ENCODE results near the gene ADAM15.
A peak's percentile ranks its signal among the peaks of the same experiment; 100 is the strongest.

Gene ADAM15, protein sequence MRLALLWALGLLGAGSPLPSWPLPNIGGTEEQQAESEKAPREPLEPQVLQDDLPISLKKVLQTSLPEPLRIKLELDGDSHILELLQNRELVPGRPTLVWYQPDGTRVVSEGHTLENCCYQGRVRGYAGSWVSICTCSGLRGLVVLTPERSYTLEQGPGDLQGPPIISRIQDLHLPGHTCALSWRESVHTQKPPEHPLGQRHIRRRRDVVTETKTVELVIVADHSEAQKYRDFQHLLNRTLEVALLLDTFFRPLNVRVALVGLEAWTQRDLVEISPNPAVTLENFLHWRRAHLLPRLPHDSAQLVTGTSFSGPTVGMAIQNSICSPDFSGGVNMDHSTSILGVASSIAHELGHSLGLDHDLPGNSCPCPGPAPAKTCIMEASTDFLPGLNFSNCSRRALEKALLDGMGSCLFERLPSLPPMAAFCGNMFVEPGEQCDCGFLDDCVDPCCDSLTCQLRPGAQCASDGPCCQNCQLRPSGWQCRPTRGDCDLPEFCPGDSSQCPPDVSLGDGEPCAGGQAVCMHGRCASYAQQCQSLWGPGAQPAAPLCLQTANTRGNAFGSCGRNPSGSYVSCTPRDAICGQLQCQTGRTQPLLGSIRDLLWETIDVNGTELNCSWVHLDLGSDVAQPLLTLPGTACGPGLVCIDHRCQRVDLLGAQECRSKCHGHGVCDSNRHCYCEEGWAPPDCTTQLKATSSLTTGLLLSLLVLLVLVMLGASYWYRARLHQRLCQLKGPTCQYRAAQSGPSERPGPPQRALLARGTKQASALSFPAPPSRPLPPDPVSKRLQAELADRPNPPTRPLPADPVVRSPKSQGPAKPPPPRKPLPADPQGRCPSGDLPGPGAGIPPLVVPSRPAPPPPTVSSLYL

GRCh38 chr1:155050560-155051341, at the start of gene ADAM15:
ADAM15 (plus strand) TSS chr1:155051316; CDS start chr1:155051387, 71 bp downstream.
- peak within 1 kb of the TSS; percentile 71 for H3K4me3 ChIP-seq (ENCODE audit: low read depth, low read length)
- DNase-seq (ENCODE audit: low read depth) = peak; percentile 89
- TF ChIP-seq MYC (IDR thresholded peaks at IDR 0.05; ENCODE audit: low read depth, low read length) = no peak
- TF ChIP-seq MAX (IDR thresholded peaks at IDR 0.05; ENCODE audit: low read depth, low read length) = no peak; the same call in 1 of the 2 replicates
- TF ChIP-seq POLR2A (IDR thresholded peaks at IDR 0.05; ENCODE audit: extremely low read depth, insufficient read length) = peak; percentile 78
- TF ChIP-seq, protein P1, sequence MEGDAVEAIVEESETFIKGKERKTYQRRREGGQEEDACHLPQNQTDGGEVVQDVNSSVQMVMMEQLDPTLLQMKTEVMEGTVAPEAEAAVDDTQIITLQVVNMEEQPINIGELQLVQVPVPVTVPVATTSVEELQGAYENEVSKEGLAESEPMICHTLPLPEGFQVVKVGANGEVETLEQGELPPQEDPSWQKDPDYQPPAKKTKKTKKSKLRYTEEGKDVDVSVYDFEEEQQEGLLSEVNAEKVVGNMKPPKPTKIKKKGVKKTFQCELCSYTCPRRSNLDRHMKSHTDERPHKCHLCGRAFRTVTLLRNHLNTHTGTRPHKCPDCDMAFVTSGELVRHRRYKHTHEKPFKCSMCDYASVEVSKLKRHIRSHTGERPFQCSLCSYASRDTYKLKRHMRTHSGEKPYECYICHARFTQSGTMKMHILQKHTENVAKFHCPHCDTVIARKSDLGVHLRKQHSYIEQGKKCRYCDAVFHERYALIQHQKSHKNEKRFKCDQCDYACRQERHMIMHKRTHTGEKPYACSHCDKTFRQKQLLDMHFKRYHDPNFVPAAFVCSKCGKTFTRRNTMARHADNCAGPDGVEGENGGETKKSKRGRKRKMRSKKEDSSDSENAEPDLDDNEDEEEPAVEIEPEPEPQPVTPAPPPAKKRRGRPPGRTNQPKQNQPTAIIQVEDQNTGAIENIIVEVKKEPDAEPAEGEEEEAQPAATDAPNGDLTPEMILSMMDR (IDR thresholded peaks at IDR 0.05; ENCODE audit: low read depth, low read length) = peak; percentile 79

GRCh38 chr1:155001425-155001674, 49.8 kb upstream of the ADAM15 start:
- DNase-seq (ENCODE audit: low read depth) = no peak
- H3K4me3 ChIP-seq (ENCODE audit: low read depth, low read length) = peak overlapping the region; percentile 80
- no peak for TF ChIP-seq MYC (IDR thresholded peaks at IDR 0.05; ENCODE audit: low read depth, low read length)
- TF ChIP-seq, protein P1 (IDR thresholded peaks at IDR 0.05; ENCODE audit: low read depth, low read length) = no peak
- TF ChIP-seq POLR2A (IDR thresholded peaks at IDR 0.05; ENCODE audit: extremely low read depth, insufficient read length) = no peak
- TF ChIP-seq MAX (IDR thresholded peaks at IDR 0.05; ENCODE audit: low read depth, low read length) = no peak

DNA sequence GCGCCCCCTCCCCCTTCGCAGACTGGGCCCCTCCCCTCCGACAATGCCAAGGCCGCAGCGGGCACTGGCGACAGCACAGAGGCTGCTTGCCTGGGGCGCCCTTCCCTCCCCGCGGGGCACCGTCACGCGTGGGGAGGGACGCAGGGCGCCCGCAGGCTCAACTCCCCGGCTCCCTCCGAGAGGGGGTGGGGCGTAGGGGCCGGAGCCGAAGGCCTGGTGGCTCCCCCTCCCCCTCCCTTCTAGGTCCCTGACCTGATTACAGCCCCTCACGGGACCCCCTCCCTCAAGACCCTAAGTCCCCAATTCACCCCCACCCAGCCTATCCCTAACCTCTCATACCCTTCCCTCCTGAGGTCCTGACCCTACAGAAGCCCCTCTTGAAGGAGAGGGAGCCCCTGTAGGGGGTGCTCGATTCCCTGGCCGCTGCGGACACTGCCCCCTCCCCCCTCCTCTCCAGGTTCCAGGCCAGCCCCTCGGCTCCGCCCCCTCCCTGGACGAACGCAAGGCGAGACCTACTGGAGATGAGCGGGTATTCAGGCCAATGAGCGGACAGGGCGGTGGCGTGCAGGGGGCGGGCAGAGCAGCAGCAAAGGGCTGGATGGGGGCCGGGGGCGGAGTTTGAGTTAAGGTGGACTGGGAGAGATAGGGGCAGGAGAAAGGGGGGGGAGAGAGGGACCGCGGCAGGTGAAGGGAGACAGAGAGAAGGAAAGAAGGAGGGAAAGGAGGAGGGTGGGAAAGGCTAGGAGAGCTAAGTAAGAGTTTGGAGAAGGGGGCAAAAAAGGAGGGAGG, 49.2 kb upstream of the ADAM15 start:
- TF ChIP-seq, protein P1 (IDR thresholded peaks at IDR 0.05; ENCODE audit: low read depth, low read length) = peak; percentile 59
- TF ChIP-seq MYC (IDR thresholded peaks at IDR 0.05; ENCODE audit: low read depth, low read length) (no peak; the same call in 1 of the 2 replicates), POLR2A (IDR thresholded peaks at IDR 0.05; ENCODE audit: extremely low read depth, insufficient read length) (no peak)
- DNase-seq (ENCODE audit: low read depth) = peak; percentile 99
- peak overlapping the region; percentile 80 for H3K4me3 ChIP-seq (ENCODE audit: low read depth, low read length)

- H3K4me3 ChIP-seq (ENCODE audit: low read depth, low read length) = peak within 1 kb of the TSS; percentile 83
- TF ChIP-seq MAX (IDR thresholded peaks at IDR 0.05; ENCODE audit: low read depth, low read length) (no peak), MYC (IDR thresholded peaks at IDR 0.05; ENCODE audit: low read depth, low read length) (no peak), POLR2A (IDR thresholded peaks at IDR 0.05; ENCODE audit: extremely low read depth, insufficient read length) (no peak)
- TF ChIP-seq, protein P1 (IDR thresholded peaks at IDR 0.05; ENCODE audit: low read depth, low read length) = no peak
- DNase-seq (ENCODE audit: low read depth) = peak; percentile 57
These were observed 48.5 kb upstream of the ADAM15 start, which contains the start of gene ZBTB7B for GRCh38 chr1:155002464-155003226. ZBTB7B (plus strand) TSS chr1:155002802; CDS start chr1:155014661, 11,859 bp downstream.
